Epithelial cell of proximal tubule (primary cell): ENCODE results near the gene ACP6. TPM values are rescaled to one million over a fixed set of nuclear protein-coding genes. Genes with fewer than 3 reads are reported as not detected.

Experiments used
- DNase-seq: peaks from one replicate; pipeline ENCODE4 v3.0.0-alpha.2; 2011; ENCODE audit warnings: low read depth
- H3K4me3 ChIP-seq: 2 replicates; pipeline ENCODE4 v1.5.1; 2011; ENCODE audit warnings: low read depth, mild to moderate bottlenecking, low read length
- total RNA-seq: library from RNA; depleted of rRNA; stranded (reverse); fragments of >200 nt; gene quantifications from 2 replicates; pipeline ENCODE4 v1.2.3, GENCODE V29; 2015
- TF ChIP-seq, protein P1 (sequence below): conservative IDR thresholded peaks from 2 replicates; pipeline ENCODE4 v1.5.1; 2012; ENCODE audit warnings: low read depth, mild to moderate bottlenecking, low read length

ACP6 gene
- total RNA-seq, 1 donor from 2014 or later = 11.9 TPM

- TF ChIP-seq, protein P1, sequence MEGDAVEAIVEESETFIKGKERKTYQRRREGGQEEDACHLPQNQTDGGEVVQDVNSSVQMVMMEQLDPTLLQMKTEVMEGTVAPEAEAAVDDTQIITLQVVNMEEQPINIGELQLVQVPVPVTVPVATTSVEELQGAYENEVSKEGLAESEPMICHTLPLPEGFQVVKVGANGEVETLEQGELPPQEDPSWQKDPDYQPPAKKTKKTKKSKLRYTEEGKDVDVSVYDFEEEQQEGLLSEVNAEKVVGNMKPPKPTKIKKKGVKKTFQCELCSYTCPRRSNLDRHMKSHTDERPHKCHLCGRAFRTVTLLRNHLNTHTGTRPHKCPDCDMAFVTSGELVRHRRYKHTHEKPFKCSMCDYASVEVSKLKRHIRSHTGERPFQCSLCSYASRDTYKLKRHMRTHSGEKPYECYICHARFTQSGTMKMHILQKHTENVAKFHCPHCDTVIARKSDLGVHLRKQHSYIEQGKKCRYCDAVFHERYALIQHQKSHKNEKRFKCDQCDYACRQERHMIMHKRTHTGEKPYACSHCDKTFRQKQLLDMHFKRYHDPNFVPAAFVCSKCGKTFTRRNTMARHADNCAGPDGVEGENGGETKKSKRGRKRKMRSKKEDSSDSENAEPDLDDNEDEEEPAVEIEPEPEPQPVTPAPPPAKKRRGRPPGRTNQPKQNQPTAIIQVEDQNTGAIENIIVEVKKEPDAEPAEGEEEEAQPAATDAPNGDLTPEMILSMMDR = no peak
- DNase-seq = no peak
- H3K4me3 ChIP-seq = no peak overlapping the region
Observed at GRCh38 chr1:147628441-147628840, 41.9 kb downstream of the ACP6 start.

- TF ChIP-seq, protein P1 = peak; percentile 96
- no peak overlapping the region for H3K4me3 ChIP-seq
- DNase-seq = no peak
Observed at GRCh38 chr1:147627435-147628110, 42.8 kb downstream of the ACP6 start.

DNA sequence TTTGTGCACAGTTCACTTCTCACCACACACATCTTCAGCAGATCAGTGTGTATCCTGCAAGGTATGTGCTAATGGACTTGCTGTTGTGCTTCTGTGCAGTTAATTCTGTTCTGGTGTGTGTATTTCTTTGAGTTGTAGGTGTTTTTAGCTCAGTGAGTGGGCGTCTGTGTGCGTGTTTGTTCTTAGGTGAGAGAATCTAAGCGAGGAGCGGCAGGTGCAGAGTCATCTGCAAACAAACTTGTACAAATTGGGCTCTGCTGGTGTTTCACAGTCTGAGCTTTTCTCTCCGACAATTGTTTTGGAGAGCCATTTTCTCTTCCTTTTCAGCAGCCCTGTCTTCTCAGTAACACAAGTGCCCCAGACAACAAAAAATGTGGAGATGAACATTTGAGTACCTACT, 43.6 kb downstream of the ACP6 start:
- no peak overlapping the region for H3K4me3 ChIP-seq
- TF ChIP-seq, protein P1 = no peak
- DNase-seq = no peak

DNA sequence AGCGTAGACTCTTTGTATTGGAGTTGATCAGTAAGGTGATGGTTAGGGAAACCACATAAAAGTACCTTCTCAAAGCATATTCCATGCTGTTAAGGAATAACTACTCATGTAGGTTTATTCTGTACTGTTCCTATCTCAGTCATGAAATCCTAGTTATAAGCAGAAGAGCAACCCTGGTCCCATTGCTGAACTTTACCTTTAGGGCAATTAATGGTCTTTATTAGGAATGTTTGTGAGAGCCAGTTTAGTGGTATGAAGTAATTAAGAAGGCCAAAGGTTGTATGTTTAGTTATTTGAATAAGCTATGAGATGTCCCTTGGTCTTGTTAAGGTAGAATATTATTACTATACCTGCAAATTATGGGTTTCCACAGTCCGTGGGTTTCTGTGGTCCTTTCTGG, 44.0 kb downstream of the ACP6 start:
- TF ChIP-seq, protein P1 = no peak
- no peak overlapping the region for H3K4me3 ChIP-seq
- no peak for DNase-seq

GRCh38 chr1:147625362-147625995, 44.8 kb downstream of the ACP6 start:
- DNase-seq = no peak
- TF ChIP-seq, protein P1 = no peak
- no peak overlapping the region for H3K4me3 ChIP-seq

DNA sequence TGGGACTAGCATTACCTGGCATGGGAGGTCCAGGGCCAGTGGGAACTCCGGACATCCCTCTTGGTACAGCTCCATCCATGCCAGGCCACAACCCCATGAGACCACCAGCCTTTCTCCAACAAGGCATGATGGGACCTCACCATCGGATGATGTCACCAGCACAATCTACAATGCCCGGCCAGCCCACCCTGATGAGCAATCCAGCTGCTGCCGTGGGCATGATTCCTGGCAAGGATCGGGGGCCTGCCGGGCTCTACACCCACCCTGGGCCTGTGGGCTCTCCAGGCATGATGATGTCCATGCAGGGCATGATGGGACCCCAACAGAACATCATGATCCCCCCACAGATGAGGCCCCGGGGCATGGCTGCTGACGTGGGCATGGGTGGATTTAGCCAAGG, 45.8 kb downstream of the ACP6 start:
- H3K4me3 ChIP-seq = no peak overlapping the region
- no peak for DNase-seq
- TF ChIP-seq, protein P1 = no peak

DNA sequence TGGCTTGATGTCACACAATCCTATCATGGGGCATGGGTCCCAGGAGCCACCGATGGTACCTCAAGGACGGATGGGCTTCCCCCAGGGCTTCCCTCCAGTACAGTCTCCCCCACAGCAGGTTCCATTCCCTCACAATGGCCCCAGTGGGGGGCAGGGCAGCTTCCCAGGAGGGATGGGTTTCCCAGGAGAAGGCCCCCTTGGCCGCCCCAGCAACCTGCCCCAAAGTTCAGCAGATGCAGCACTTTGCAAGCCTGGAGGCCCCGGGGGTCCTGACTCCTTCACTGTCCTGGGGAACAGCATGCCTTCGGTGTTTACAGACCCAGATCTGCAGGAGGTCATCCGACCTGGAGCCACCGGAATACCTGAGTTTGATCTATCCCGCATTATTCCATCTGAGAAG, 46.3 kb downstream of the ACP6 start:
- DNase-seq = no peak

More for the DNA sequence above, 46.3 kb downstream of the ACP6 start:
- no peak overlapping the region for H3K4me3 ChIP-seq
- TF ChIP-seq, protein P1 = no peak
